HT1080 (cell line): ENCODE data around the gene ADORA2A. TPM values are rescaled to one million over a fixed set of nuclear protein-coding genes. Genes with fewer than 3 reads are reported as not detected.

Experiments used
- DNase-seq: peaks from one replicate; pipeline ENCODE4 v3.0.0-alpha.2; 2015; ENCODE audit warnings: low read depth
- total RNA-seq: library from RNA; depleted of rRNA; stranded (reverse); fragments of >200 nt; shearing (Covaris generic); gene quantifications from 2 replicates; pipeline ENCODE4 v1.2.3, GENCODE V29; 2014

Gene ADORA2A
- total RNA-seq, 1 experiment from 2014 or later: 2.3 TPM

- no peak for DNase-seq
Observed at GRCh38 chr22:24417200-24417599, 10.2 kb upstream of the ADORA2A start.

GRCh38 chr22:24417901-24418641 is 9.3 kb upstream of the ADORA2A start:
- DNase-seq: peak; percentile 33

GRCh38 chr22:24418786-24419474 is 8.5 kb upstream of the ADORA2A start:
- DNase-seq: no peak

GRCh38 chr22:24419475-24419850 is 7.9 kb upstream of the ADORA2A start:
- DNase-seq: no peak

GRCh38 chr22:24420072-24420976 is 7.1 kb upstream of the ADORA2A start:
- no peak for DNase-seq

GRCh38 chr22:24420977-24421343 is 6.4 kb upstream of the ADORA2A start:
- DNase-seq: no peak

- no peak for DNase-seq
Observed at GRCh38 chr22:24421428-24421931, 5.9 kb upstream of the ADORA2A start.

- no peak for DNase-seq
Observed at GRCh38 chr22:24422102-24422665, 5.2 kb upstream of the ADORA2A start.

GRCh38 chr22:24423519-24424000 is 3.8 kb upstream of the ADORA2A start:
- no peak for DNase-seq

- no peak for DNase-seq
Observed at GRCh38 chr22:24424001-24424900, 3.1 kb upstream of the ADORA2A start.

- DNase-seq: no peak
Observed at GRCh38 chr22:24424901-24425775, 2.3 kb upstream of the ADORA2A start.

- no peak for DNase-seq
Observed at GRCh38 chr22:24426436-24426835, 963 bp upstream of the ADORA2A start.

- no peak for DNase-seq
Observed at GRCh38 chr22:24426851-24427499, 424 bp upstream of the ADORA2A start.

- DNase-seq: no peak
Observed at GRCh38 chr22:24428751-24429410, 1.5 kb downstream of the ADORA2A start.

- DNase-seq: peak; percentile 35
Observed at GRCh38 chr22:24429411-24430365, 2.3 kb downstream of the ADORA2A start.

GRCh38 chr22:24430431-24431308 is 3.3 kb downstream of the ADORA2A start:
- DNase-seq: no peak
